WTC11 (cell line): ENCODE results near the gene AKAP13.

ENCODE experiments used
- NR1H2 ChIP-seq: sonication (generic); formaldehyde crosslinking; IDR thresholded peaks from 2 replicates; pipeline ENCODE4 v1.9.0; 2021; ENCODE audit warnings: mild to moderate bottlenecking, moderate library complexity, missing genetic modification reagents
- NR2C2 ChIP-seq: sonication (generic); formaldehyde crosslinking; IDR thresholded peaks from 2 replicates; pipeline ENCODE4 v1.8.0; 2022; ENCODE audit warnings: mild to moderate bottlenecking, missing genetic modification reagents
- TF ChIP-seq, protein P1 (sequence below): fragments of 200-600 bp; IDR thresholded peaks from 2 replicates; pipeline ENCODE4 v1.8.0; 2022; ENCODE audit warnings: antibody characterized with exemption
- TF ChIP-seq, protein P2 (sequence below): sonication (generic); formaldehyde crosslinking; conservative IDR thresholded peaks from 2 replicates; pipeline ENCODE4 v1.8.1; 2022; ENCODE audit warnings: mild to moderate bottlenecking, missing genetic modification reagents
- TF ChIP-seq, protein P3 (sequence below): sonication (generic); formaldehyde crosslinking; IDR thresholded peaks from 2 replicates; pipeline ENCODE4 v1.8.1; 2023; ENCODE audit warnings: mild to moderate bottlenecking, missing genetic modification reagents, moderate library complexity
- TF ChIP-seq, protein P4 (sequence below): fragments of 250-450 bp; sonication (Bioruptor Pico); IDR thresholded peaks from 2 replicates; pipeline ENCODE4 v2.1.2; 2022; ENCODE audit warnings: mild to moderate bottlenecking, moderate library complexity
- TF ChIP-seq, protein P5 (sequence below): fragments of 250-450 bp; sonication (Bioruptor Pico); IDR thresholded peaks from 2 replicates; pipeline ENCODE4 v1.9.0; 2021; ENCODE audit warnings: mild to moderate bottlenecking

DNA sequence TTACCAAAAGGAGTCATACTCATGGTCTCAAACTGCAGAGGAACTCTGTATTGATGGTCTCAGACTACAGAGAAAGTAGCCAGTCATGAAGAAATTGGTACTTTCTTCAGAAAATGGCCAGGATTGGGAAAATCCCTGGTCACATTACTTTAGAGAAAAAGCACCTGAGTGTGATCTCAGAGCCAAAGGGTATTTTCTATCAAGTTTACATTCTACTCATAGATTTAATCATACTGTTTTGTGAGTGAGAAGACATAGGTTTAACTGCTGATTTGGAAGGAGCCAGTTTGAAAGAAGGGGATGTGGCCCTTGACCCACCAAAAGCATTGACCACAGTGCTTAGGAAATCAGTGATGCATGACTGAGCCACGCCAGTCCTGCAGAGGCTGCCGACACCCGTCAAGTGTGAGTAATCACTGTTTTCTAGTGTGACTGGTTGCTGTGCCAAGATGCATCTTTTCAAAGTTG is 203.6 kb downstream of the AKAP13 start:
- TF ChIP-seq, protein P1, sequence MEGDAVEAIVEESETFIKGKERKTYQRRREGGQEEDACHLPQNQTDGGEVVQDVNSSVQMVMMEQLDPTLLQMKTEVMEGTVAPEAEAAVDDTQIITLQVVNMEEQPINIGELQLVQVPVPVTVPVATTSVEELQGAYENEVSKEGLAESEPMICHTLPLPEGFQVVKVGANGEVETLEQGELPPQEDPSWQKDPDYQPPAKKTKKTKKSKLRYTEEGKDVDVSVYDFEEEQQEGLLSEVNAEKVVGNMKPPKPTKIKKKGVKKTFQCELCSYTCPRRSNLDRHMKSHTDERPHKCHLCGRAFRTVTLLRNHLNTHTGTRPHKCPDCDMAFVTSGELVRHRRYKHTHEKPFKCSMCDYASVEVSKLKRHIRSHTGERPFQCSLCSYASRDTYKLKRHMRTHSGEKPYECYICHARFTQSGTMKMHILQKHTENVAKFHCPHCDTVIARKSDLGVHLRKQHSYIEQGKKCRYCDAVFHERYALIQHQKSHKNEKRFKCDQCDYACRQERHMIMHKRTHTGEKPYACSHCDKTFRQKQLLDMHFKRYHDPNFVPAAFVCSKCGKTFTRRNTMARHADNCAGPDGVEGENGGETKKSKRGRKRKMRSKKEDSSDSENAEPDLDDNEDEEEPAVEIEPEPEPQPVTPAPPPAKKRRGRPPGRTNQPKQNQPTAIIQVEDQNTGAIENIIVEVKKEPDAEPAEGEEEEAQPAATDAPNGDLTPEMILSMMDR = no peak
- TF ChIP-seq, protein P2, sequence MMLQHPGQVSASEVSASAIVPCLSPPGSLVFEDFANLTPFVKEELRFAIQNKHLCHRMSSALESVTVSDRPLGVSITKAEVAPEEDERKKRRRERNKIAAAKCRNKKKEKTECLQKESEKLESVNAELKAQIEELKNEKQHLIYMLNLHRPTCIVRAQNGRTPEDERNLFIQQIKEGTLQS (CRISPR knock-in tag) = no peak
- TF ChIP-seq, protein P3, sequence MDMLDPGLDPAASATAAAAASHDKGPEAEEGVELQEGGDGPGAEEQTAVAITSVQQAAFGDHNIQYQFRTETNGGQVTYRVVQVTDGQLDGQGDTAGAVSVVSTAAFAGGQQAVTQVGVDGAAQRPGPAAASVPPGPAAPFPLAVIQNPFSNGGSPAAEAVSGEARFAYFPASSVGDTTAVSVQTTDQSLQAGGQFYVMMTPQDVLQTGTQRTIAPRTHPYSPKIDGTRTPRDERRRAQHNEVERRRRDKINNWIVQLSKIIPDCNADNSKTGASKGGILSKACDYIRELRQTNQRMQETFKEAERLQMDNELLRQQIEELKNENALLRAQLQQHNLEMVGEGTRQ (CRISPR knock-in tag) = no peak
- TF ChIP-seq, protein P4, sequence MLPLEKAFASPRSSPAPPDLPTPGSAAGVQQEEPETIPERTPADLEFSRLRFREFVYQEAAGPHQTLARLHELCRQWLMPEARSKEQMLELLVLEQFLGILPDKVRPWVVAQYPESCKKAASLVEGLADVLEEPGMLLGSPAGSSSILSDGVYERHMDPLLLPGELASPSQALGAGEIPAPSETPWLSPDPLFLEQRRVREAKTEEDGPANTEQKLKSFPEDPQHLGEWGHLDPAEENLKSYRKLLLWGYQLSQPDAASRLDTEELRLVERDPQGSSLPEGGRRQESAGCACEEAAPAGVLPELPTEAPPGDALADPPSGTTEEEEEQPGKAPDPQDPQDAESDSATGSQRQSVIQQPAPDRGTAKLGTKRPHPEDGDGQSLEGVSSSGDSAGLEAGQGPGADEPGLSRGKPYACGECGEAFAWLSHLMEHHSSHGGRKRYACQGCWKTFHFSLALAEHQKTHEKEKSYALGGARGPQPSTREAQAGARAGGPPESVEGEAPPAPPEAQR (CRISPR knock-in tag) = no peak
- TF ChIP-seq NR1H2 (CRISPR knock-in tag) (no peak), NR2C2 (no peak)
- TF ChIP-seq, protein P5, sequence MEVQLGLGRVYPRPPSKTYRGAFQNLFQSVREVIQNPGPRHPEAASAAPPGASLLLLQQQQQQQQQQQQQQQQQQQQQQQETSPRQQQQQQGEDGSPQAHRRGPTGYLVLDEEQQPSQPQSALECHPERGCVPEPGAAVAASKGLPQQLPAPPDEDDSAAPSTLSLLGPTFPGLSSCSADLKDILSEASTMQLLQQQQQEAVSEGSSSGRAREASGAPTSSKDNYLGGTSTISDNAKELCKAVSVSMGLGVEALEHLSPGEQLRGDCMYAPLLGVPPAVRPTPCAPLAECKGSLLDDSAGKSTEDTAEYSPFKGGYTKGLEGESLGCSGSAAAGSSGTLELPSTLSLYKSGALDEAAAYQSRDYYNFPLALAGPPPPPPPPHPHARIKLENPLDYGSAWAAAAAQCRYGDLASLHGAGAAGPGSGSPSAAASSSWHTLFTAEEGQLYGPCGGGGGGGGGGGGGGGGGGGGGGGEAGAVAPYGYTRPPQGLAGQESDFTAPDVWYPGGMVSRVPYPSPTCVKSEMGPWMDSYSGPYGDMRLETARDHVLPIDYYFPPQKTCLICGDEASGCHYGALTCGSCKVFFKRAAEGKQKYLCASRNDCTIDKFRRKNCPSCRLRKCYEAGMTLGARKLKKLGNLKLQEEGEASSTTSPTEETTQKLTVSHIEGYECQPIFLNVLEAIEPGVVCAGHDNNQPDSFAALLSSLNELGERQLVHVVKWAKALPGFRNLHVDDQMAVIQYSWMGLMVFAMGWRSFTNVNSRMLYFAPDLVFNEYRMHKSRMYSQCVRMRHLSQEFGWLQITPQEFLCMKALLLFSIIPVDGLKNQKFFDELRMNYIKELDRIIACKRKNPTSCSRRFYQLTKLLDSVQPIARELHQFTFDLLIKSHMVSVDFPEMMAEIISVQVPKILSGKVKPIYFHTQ = no peak
